NT2/D1 (cell line): Measurements from ENCODE around the gene TRIM52.
"Not testable (repeated sequence)": the region's sequence is repeated elsewhere in the genome, so short reads cannot be mapped to it uniquely, and the experiment has no call there.

Experiments
- DNase-seq: peaks from one replicate; pipeline ENCODE4 v3.0.0-alpha.2; 2011; ENCODE audit warnings: low read depth, low spot score
- H3K27me3 ChIP-seq: 2 replicates; pipeline ENCODE4 v1.6.0; 2011; ENCODE audit warnings: mild to moderate bottlenecking; ENCODE audit not compliant: insufficient read length, insufficient read depth
- H3K36me3 ChIP-seq: 2 replicates; pipeline ENCODE4 v1.6.1; 2011; ENCODE audit warnings: mild to moderate bottlenecking, low read length, mixed read lengths; ENCODE audit not compliant: insufficient read depth, insufficient read length
- H3K4me1 ChIP-seq: 2 replicates; pipeline ENCODE4 v1.5.1; 2011; ENCODE audit not compliant: insufficient read depth, insufficient read length
- H3K4me3 ChIP-seq: 2 replicates; pipeline ENCODE4 v1.5.1; 2011; ENCODE audit warnings: low read depth; ENCODE audit not compliant: insufficient read length
- H3K9ac ChIP-seq: 2 replicates; pipeline ENCODE4 v1.6.0; 2011; ENCODE audit warnings: low read depth; ENCODE audit not compliant: insufficient read length
- H3K9me3 ChIP-seq: 2 replicates; pipeline ENCODE4 v1.5.1; 2011; ENCODE audit warnings: mild to moderate bottlenecking, low read length; ENCODE audit not compliant: insufficient read depth
- SUZ12 ChIP-seq: IDR thresholded peaks from 2 replicates; pipeline ENCODE4 v1.6.1; 2011; ENCODE audit not compliant: insufficient read length, insufficient read depth; ENCODE audit errors: extremely low read depth
- YY1 ChIP-seq: IDR thresholded peaks from 2 replicates; pipeline ENCODE4 v1.6.1; 2011; ENCODE audit not compliant: insufficient read length, insufficient read depth
- ZNF274 ChIP-seq: IDR thresholded peaks from 2 replicates; pipeline ENCODE4 v1.6.1; 2011; ENCODE audit warnings: mild to moderate bottlenecking, low read depth, low read length

Gene TRIM52

GRCh38 chr5:181260720-181261319, at the start of gene TRIM52:
TSS of gene TRIM52 (minus strand) at chr5:181261143. CDS start at chr5:181260813, 330 bp downstream.
- Histone ChIP-seq H3K36me3 (peaks cover 14% of the 10 kb centered on the region), H3K9me3 (no peaks in the 10 kb centered on the region), H3K27me3 (no peaks in the 10 kb centered on the region), H3K9ac (peak within 1 kb of the TSS; percentile 76), H3K4me1 (no peaks in the 10 kb centered on the region), H3K4me3 (peak within 1 kb of the TSS; percentile 66)
- DNase-seq = peak; percentile 63
- TF ChIP-seq SUZ12 (no peak), YY1 (no peak), ZNF274 (no peak)

GRCh38 chr5:181287331-181287730, 26.4 kb upstream of the TRIM52 start:
- H3K9ac ChIP-seq, DNase-seq, H3K9me3 ChIP-seq: not testable (repeated sequence)

GRCh38 chr5:181285962-181286705, 25.2 kb upstream of the TRIM52 start:
- H3K36me3 ChIP-seq = peaks cover 19% of the 10 kb centered on the region
- H3K9ac ChIP-seq, H3K4me3 ChIP-seq, H3K27me3 ChIP-seq, H3K4me1 ChIP-seq, H3K9me3 ChIP-seq, DNase-seq: not testable (repeated sequence)

More at GRCh38 chr5:181287331-181287730, 26.4 kb upstream of the TRIM52 start:
- not testable (repeated sequence) for H3K4me3 ChIP-seq, H3K4me1 ChIP-seq, H3K27me3 ChIP-seq
- H3K36me3 ChIP-seq = peaks cover 19% of the 10 kb centered on the region

- not testable (repeated sequence) for H3K4me1 ChIP-seq, H3K27me3 ChIP-seq, H3K4me3 ChIP-seq, H3K9ac ChIP-seq, DNase-seq
- Histone ChIP-seq H3K36me3 (peaks cover 19% of the 10 kb centered on the region), H3K9me3 (peaks cover 28% of the 10 kb centered on the region; the same call in 1 of the 2 replicates)
Measured at GRCh38 chr5:181283841-181284755, 23.2 kb upstream of the TRIM52 start.

DNA sequence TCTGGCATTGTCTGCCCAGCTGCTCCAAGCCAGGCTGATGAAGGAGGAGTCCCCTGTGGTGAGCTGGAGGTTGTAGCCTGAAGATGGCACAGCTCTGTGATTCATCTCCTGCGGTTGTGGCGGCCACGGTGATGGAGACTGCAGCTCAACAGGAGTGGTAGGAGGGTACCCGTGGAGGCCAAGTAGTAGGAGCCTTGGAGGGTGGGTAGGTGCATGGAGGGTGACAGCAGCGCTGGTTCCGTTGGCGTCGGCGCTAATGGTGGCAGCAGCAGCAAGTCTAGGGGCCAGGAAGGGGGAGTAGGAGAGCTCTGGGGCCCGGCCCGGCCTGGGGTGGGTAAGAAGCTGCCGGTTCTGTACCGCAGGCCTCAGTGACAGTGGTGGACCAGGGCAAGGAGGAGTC, 22.4 kb upstream of the TRIM52 start:
- Histone ChIP-seq H3K27me3 (no peaks in the 10 kb centered on the region), H3K9ac (no peak overlapping the region), H3K4me1 (no peaks in the 10 kb centered on the region), H3K36me3 (peaks cover 19% of the 10 kb centered on the region), H3K9me3 (peaks cover 29% of the 10 kb centered on the region; the same call in 1 of the 2 replicates), H3K4me3 (no peak overlapping the region)
- no peak for DNase-seq
- TF ChIP-seq YY1 = no peak
- TF ChIP-seq SUZ12 = no peak
- no peak for TF ChIP-seq ZNF274

- Histone ChIP-seq H3K9me3 (peaks cover 29% of the 10 kb centered on the region; the same call in 1 of the 2 replicates), H3K9ac (no peak overlapping the region)
- TF ChIP-seq SUZ12 (no peak), ZNF274 (no peak), YY1 (no peak)
Measured at GRCh38 chr5:181282874-181283273, 21.9 kb upstream of the TRIM52 start.

GRCh38 chr5:181282415-181282814, 21.5 kb upstream of the TRIM52 start:
- not testable (repeated sequence) for DNase-seq, H3K4me1 ChIP-seq, H3K27me3 ChIP-seq, H3K9ac ChIP-seq
- peaks cover 17% of the 10 kb centered on the region for H3K36me3 ChIP-seq
- H3K4me3 ChIP-seq = peak overlapping the region; percentile 65
- H3K9me3 ChIP-seq = peaks cover 29% of the 10 kb centered on the region; the same call in 1 of the 2 replicates

More at GRCh38 chr5:181282874-181283273, 21.9 kb upstream of the TRIM52 start:
- Histone ChIP-seq H3K4me1 (no peaks in the 10 kb centered on the region), H3K4me3 (no peak overlapping the region), H3K36me3 (peaks cover 17% of the 10 kb centered on the region), H3K27me3 (no peaks in the 10 kb centered on the region)
- no peak for DNase-seq
